ENCODE results near the gene PTPN7.
"Not testable (repeated sequence)": the region's sequence is repeated elsewhere in the genome, so short reads cannot be mapped to it uniquely, and the experiment has no call there.

The PTPN7 gene

GRCh38 chr1:202189001-202189790 lies 28.8 kb upstream of the PTPN7 start:
- DNase-seq: peak; percentile 65

GRCh38 chr1:202187697-202188407 lies 27.4 kb upstream of the PTPN7 start:
- no peak for DNase-seq

- DNase-seq: no peak
These were observed 26.8 kb upstream of the PTPN7 start for GRCh38 chr1:202187041-202187671.

GRCh38 chr1:202186327-202186726 lies 25.9 kb upstream of the PTPN7 start:
- no peak for DNase-seq

- DNase-seq: peak; percentile 83
These were observed 24.5 kb upstream of the PTPN7 start for GRCh38 chr1:202184750-202185460.

GRCh38 chr1:202182040-202182877 lies 21.9 kb upstream of the PTPN7 start:
- no peak for DNase-seq

- DNase-seq: no peak
These were observed 21.2 kb upstream of the PTPN7 start for GRCh38 chr1:202181586-202181985.

- not testable (repeated sequence) for DNase-seq
These were observed 20.3 kb upstream of the PTPN7 start for GRCh38 chr1:202180751-202181139.

- no peak for DNase-seq
These were observed 19.7 kb upstream of the PTPN7 start for GRCh38 chr1:202179828-202180750.

GRCh38 chr1:202176949-202177927 lies 16.8 kb upstream of the PTPN7 start:
- no peak for DNase-seq

GRCh38 chr1:202173993-202174392 lies 13.6 kb upstream of the PTPN7 start:
- DNase-seq: no peak

- no peak for DNase-seq
These were observed 11.6 kb upstream of the PTPN7 start for GRCh38 chr1:202172015-202172355.

GRCh38 chr1:202171292-202172014 lies 11.1 kb upstream of the PTPN7 start:
- no peak for DNase-seq

GRCh38 chr1:202170726-202171125 lies 10.3 kb upstream of the PTPN7 start:
- no peak for DNase-seq

GRCh38 chr1:202168861-202169260 lies 8.5 kb upstream of the PTPN7 start:
- DNase-seq: no peak

- peak; percentile 39 for DNase-seq
These were observed 7.5 kb upstream of the PTPN7 start for GRCh38 chr1:202167708-202168415.

GRCh38 chr1:202167054-202167453 lies 6.7 kb upstream of the PTPN7 start:
- not testable (repeated sequence) for DNase-seq

Data from EL (cell line).